NCI-H2227 treated with DMSO at 0.1 percent for 48 hours (cell line): ENCODE measurements around the gene TM6SF1.
"Not testable (repeated sequence)": the region's sequence is repeated elsewhere in the genome, so short reads cannot be mapped to it uniquely, and the experiment has no call there.

Experiments used
- DNase-seq: peaks from one replicate; lab custom pipeline; 2025; lab: John Stamatoyannopoulos, UW

The TM6SF1 gene

DNA sequence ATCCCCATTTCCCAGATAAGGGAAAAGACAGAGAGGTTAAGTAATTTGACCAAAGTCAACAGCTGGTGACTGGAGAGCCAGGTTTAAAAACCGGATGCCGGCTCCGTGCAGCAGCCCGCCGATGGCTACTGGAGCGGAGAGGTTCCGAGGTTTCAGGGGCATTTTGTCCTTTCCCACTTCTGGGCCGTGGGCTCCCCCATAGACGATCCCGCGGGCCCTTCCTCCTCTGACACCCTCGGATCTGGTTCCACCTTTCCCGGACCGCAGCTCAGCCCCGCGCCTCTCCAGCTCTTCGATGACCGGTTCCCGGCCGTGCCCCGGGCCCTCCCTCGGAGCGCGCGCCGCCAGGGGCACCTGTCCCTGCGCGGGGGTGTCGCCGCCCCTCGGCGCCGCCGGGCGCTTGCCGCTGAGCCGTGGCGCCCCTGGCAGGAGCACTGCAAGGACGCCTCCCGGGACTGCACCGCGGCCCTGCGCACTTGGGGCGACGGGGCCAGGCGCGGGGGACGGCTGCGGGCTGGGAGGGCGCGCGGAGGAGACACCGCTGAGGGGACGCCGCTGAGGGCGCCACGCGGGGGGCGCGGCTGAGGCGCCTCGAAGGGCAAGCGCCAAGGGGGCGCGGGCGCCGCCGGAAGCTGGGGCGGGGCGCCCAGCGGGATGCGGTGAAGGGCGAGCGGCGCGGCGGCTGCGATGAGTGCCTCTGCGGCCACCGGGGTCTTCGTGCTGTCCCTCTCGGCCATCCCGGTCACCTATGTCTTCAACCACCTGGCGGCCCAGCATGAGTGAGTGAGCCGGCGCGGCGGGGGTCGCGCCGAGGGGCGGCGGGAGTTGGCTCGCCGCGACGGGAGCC lies at the start of gene TM6SF1:
Gene TM6SF1, plus strand, starts transcription at position 652 of the 847 bp plus-strand sequence. Its CDS starts 36 bp downstream, at position 688.
- no peak for DNase-seq

DNA sequence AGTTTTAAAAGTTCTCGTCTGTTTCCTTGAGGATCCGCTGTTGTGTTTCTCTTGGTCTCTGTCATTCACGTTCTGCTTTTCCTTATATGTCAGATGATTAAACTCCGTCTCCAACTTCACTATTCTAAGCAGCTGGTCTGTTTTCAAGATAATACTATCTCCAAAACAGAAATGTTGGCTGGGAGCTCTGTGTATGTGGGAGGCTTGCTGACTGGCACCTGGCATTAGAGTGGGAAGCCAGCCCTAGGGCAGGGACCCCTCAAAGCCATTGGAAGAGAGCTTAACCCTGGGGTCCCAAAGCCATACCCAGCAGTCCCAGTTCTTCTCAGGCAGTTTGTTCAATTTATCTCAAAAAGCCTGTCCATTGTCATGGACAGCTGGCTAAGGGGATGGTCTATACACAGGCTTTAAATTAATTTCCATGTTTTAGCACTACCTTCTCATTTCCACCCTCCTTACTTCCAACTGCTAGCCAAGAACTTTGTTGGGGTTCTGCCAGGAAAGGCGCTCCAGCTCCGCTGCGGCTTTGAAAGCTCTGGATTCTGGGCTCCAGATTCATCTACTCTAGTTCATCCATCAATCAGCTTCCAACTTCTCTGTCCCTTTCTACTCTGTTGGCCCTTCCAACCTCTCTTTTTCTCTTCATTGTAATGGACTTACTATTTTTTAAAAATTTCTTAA lies 49.6 kb upstream of the TM6SF1 start:
- DNase-seq, result no peak

DNA sequence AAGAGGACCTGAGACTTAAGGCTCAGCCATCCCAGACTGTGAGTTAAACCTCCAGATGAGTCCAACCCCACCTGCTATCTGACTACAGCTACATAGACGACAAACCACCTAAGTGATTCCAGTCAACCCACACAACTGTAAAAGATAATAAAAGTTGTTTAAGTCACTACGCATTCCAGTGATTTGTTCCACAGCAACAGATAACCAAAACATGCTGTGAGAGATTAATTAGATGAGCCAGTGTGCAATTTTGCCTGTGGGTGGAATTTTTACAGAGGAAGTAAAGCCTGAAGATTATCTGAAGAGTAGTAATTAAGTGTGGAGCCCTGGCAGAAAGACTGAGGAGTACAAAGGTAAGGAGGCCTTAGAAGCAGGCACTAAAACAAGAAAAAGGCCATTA lies 45.8 kb upstream of the TM6SF1 start:
- DNase-seq, result peak; percentile 15

DNA sequence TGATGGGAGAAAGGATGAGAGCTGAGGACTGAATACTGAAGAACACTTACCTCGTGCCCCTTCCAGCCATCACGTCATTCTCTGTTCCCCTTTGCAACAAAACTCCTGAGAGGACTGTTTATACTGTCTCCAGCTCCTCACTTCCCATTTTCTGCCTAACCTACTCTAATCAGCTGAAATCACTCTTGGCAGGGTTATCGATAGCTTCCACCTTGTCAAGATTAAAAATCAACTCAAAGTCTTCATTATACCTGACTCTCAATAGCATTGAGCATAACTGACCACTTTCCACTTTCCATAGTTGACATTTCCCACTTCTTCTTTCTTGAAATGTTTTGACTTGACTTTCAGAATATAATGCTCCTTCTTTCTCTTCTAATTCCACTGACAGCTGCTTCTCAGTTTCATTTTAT lies 44.7 kb upstream of the TM6SF1 start:
- no peak for DNase-seq

DNA sequence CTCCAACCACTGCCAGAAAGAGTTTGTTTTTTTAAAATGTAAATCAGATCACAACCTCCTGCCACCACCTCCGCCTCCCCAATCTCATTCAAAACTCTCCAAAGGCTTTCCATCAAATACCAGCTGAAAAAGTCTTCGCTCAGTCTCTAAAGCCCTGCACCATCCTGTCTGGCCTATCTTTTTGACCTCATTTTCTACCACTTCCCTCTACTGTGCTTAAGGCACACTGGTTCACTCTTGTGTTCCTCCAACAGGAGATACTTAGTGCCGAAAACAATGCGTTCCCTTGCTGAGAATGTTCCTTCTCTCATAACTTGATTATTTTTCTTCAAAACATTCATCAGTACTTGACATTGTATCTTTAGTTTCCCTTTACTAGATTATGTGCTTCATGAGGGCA lies 43.9 kb upstream of the TM6SF1 start:
- no peak for DNase-seq

DNA sequence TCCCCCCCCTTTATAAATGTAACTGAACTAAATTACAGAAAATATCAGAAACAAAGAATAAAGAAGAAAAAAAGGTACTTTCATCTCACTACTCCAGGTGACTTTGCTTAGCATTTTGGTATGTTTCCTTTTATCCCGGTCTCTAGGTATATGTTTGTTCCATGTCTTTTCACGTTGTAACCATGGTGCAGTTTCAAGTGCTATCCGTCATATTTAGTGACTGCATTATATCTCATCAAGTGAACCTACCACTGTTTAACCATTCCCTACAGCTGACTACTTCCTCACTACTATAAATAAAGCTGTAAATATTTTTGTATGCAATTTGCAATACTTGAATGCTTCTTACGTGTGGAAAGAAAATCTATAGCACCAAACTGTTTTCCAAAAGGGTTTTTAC lies 42.6 kb upstream of the TM6SF1 start:
- no peak for DNase-seq

DNA sequence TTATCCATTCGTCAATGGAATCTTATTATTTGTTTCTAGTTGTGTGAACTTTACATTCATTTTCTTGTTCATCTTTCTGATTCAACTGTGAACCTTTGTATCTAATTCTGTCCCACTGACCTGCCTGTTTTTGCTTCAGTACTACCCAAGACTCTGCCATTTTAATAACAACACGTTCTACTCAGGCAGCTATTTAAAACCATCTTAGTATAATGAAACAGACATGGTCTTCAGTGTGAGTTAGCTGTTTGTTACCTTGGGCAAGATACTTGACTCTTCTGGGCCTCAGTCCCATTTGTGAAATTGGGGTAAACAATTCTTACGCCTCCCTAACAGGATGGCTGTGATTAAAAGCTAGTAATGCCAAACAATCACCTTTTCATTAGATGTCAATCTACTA lies 42.0 kb upstream of the TM6SF1 start:
- DNase-seq, result no peak

DNA sequence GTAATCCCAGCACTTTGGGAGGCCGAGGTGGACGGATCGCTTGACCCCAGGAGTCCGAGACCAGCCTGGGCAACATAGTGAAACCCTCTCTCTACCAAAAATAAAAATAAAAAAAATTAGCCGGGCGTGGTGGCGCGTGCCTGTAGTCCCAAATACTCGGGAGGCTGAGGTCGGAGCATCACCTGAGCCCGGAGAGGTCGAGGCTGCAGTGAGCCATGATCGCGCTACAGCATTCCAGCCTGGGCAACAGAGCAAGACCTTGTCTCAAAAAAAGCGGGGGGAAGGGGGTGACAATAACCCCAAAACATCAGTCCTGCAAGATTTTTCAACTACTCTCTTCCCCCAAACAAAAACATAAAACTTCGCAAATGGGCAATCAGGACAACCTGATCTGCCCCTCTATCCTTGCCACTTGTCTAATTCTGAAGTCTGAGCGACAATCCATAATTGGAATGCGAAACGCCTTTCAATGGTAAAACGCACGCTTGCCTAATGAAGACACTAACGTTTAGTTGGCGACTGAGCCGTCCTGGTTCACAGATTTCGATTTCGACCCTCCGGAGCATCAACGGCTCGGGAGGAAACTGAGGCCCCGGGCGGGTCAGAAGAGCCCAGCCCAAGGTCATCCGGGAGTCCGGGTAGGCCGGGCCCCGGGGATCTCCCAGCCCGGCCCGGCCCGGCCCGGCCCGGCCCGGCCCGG lies 41.3 kb upstream of the TM6SF1 start:
- no peak for DNase-seq

DNA sequence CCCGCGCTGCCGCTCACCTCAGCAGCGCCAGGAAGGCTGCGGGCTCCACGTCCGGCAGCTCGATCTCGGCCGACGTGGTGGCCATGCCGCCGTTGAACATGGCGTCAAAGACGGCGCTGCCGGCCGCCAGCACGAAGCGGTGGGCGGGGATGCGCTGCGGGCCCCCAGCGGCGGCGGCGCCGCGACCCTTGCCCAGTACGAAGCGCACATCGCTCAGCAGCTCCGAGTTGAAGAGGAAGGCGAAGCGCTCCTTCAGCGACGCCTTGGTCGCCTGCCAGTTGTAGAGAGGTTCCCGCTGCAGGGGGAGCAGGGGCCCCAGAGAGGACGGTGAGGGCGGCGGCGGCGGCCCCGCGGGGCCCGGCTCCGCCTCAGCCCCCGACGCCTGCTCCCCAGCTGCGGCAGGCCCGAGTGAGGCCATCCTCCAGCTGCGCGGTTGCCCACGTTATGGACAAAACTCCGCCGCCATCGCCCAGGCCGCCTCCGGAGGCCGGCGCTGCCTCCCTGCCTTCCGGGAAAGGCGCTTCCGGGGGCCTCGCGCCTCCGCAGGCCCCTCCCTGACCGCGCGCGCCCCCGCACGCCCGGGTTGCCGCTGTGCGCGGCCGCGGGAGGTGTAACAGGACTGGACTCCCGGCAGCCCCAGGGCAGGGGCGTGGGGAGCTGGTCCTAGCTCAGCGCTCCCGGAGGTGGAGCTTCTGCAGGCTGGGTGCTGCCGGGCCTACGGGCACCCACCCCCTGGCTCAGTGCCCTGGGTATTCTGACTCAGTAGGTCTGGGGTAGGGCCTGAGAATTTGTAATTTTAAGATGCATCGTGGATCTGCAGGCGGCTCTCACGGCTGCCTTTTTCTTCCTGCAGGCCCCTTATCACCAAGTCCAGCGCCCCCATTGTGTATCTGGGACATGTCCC lies 40.5 kb upstream of the TM6SF1 start, which contains the start of gene BTBD1:
Gene BTBD1, minus strand, starts transcription at position 519 of the 904 bp plus-strand sequence. Its CDS starts 101 bp downstream, at position 418.
- DNase-seq, result peak; percentile 71

DNA sequence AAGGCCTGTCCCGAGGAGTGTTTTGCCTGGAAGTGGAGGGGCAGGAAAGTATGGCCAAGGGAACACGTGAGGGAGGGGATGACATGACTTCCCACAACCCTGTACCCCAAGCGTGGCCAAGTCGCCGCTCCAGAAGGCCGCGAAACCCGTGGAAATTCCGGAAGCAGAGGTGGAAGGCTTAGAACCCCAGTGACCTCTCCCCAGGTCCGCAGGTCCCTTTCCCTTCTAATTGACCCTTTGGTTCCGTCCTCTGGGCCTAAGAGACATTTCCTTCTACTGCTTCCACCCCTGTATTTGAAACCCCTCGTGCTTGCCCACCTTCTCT lies 39.8 kb upstream of the TM6SF1 start:
- no peak for DNase-seq

DNA sequence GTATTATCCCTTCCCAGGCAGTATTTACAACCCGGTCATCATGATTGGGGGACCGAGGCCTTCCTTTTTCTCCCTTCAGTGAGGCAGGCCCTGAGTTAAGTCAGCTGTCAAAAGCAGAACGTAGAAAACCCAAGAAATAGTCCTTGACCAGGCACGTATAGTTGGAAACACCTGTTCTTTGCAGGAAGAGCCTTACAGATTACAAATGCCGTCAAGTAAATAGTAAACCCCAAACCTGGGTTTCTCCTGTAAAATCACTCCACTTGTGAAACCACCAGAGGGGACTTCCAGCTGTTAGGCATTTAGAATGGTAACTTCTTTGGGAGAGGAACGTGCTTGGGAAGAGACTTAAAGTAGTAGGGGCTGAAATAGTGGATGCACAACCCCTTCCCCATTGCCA lies 39.4 kb upstream of the TM6SF1 start:
- DNase-seq, result no peak

DNA sequence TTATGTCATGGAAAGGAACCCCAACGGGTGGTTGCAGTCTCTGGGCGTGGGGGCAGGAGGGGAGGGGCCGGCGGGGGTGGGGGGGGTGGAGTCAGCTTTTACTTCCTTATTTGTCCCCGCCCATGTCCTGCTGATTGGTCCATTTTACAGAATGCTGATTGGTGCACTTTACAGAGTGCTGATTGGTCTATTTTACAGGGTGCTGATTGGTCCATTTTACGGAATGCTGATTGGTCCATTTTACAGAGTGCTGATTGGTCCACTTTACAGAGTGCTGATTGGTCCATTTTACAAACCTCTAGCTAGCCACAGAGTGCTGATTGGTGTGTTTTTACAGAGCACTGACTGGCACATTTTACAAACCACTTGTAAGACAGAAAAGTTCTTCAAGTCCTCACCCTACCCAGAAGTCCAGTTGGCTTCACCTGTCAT lies 38.2 kb upstream of the TM6SF1 start:
- DNase-seq, result not testable (repeated sequence)

DNA sequence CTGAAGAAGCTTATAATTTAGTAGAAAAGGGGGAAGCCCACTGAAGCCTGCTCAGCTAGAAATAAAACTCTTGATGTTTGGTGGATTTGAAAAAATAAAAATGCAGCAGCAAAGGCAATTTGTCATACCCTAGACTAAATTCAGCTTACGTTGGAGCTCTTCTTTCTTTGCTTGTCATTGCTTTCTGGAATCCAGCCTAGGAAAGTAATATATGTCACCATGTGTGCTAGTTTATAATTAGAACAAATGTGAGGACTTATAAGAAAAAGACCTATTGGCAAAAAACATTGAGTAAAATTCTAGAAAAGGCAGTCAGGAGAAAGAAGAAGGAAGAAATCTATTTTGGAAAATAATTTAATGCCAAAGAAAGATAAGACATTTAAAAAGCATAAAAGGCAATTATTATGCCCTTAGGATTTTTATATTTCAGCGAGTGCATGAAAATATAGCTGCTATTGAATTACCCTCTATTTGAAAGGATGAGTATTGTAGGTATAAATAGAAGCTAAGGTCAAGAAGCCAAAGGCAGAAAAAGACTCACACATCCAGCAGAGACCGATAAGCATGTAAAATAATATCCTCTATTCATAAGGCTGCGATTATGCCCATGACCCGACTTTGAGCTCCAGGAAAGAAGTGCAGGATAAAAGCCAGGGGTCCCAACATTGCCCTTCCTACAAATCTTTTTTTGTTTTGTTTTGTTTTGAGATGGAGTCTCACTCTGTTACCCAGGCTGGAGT lies 29.8 kb upstream of the TM6SF1 start:
- peak; percentile 76 for DNase-seq

DNA sequence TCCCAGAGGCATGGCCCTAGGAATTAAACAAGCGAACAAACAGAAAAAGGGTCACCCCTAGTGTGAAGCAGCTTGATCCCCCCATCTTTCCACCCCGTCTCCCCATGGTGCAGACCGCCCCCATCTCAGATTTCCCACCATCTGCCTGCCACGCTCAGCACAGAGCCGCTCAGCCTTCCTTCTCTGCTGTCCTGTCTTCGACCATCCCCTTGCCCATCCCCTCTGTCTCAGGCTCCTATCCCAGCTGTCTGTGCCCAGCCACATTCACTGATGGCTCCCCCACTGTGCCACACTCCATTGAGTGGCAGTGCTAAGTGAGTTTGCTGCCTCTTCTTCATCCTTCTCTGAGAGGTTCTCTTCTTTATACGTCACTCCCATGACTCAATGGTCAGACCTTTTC lies 28.7 kb upstream of the TM6SF1 start:
- no peak for DNase-seq

DNA sequence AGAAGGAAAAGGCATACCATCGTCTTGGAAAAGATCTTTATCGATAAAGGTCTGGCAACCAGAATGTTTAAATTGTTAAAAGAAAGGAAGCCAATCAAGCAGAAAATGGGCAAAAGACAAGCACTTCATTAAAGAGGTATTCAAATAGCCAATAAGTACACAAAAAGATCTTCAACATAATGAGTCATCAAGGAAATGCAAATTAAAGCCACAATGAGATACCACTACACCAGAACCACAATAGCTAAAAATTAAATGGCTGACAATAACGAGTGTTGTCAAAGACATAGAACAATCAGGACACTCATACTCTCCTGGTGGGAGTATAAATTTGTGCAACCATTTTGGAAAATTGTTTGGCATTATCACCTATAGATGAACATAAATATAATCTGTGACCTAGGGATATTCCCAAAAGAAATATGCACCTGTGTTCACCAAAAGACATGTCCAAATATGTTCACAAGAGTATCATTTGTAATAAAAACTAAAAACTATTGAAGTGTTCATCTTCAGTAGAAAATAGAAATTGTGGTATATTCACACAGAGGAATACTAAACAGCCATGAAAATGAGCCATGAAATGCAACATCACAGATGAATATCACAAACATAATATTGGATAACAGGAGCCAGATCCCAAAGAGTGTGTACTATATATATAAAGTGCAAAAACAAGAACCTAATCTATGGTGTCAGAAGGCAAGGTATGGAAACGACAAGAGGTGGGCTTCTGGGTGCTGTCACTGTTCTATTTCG lies 26.0 kb upstream of the TM6SF1 start:
- no peak for DNase-seq

DNA sequence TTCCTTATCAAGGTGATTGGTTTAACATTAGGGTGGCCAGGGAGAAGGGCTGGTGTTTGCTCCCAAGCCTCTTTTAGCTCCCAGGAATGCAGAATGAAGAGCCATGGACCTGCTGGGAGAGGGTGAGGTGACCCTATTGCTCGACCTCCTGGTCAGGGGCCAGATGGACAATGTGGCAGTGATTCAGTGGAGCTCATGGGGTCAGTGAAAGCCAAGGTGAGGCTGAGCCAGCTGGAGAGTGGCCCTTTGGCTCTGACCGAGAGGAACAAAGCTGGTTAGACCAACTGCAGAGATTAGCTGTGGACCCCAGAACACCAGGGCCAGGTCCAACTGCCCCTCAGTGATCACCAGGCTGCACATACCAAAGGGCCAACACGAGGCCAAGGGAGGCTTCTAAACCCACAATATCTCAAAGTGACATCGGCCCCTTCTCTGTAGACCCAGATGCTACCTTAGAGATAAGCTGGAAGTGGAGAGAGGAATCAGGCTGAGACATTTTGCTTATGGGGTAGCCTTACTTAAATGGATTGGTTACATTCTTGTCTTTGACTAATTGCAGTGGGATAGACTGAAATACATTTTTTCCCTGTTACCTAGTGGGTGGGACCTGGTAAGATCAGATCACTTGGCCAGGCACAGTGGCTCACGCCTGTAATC lies 24.6 kb upstream of the TM6SF1 start:
- no peak for DNase-seq

DNA sequence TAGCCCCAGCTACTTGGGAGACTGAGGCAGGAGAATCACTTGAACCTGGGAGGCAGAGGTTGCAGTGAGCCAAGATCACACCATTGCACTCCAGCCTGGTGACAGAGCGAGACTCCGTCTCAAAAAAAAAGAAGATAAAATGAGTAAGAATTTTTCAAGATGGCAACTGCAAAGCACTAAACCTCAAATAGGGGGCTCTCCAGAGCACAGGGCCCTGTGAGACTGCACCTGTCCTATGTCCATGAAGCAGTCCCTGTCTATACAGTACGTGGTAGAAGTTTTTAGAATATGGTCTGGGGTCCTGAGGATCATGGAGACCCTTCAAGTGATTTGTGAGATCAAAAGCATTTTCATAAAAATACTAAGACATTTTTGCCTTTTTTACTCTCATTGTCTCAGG lies 22.0 kb upstream of the TM6SF1 start:
- DNase-seq, result not testable (repeated sequence)

DNA sequence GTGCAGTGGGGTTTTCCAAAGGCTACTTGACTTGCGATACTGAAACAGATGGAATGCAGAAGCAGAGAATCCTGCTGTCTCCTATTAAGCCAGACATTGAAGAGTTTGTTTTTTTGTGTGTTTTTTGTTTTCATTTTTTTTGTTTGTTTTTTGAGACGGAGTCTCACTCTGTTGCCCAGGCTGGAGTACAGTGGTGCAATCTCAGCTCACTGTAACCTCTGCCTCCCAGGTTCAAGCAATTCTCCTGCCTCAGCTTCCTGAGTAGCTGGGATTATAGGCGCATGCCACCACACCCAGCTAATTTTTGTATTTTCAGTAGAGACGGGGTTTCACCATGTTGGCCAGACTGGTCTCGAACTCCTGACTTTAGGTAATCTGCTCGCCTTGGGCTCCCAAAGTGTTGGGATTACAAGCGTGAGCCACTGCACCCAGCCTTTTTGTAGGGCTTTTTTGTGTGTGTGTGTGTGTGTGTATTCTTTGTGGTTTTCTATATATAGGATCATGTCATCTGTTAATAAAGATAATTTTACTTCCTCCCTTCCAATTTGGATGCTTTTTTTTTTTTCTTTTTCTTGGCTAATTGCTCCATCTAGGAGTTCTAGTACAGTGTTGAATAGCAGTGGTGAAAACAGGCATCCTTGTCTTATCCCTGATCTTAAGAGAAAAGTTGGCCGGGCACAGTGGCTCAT lies 21.4 kb upstream of the TM6SF1 start:
- DNase-seq, result not testable (repeated sequence)

DNA sequence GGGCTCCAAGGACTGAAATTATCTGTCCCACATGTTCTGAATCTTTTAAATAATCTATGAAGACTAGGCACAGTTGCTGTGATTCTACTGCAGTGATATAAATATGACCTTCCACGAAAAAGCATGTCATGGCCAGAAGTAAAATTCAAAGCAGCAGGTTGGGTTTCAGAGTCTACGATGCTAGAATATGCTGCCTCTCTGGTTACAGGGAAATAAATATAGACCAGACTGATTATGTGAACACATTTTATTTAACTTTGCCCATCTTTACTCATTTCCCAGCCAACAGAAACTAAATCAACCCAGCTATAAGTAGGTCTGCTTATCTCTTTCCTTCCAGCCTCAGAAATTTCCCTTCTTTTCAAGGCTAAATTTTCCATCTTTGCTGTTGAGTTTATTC lies 19.9 kb upstream of the TM6SF1 start:
- no peak for DNase-seq
